Activated CD8-positive, alpha-beta T cell treated with anti-CD3 and anti-CD28 coated beads, Interleukin-2, amount 10 ng/mL, durations not matched to agents 7 days and 5 days (primary cell): Measurements from ENCODE around the gene ATP1B1. TPM values are rescaled to one million over a fixed set of nuclear protein-coding genes. Genes with fewer than 3 reads are reported as not detected.

Experiments
- ATAC-seq: fragments of 150-1000 bp; cut with Tn5 transposase; one replicate; pipeline ENCODE4 v1.10.0; 2021; ENCODE audit warnings: moderate library complexity
- CTCF ChIA-PET: fragments of 350-600 bp; sonication (Branson Sonifier 250); formaldehyde crosslinking; loops from one replicate; lab custom pipeline; 2021; ENCODE audit warnings: antibody characterized with exemption; lab: Charles Lee
- POLR2A ChIA-PET: fragments of 350-600 bp; sonication (Branson Sonifier 250); formaldehyde crosslinking; loops from one replicate; lab custom pipeline; 2021; ENCODE audit warnings: antibody characterized with exemption; lab: Charles Lee
- DNase-seq: peaks from one replicate; pipeline ENCODE4 v3.0.0-alpha.2; 2020
- H3K27ac Mint-ChIP-seq: one replicate; pipeline ENCODE4 v1.8.0; 2021; ENCODE audit warnings: mild to moderate bottlenecking, mixed read lengths
- H3K27me3 Mint-ChIP-seq: one replicate; pipeline ENCODE4 v1.8.0; 2021; ENCODE audit warnings: low read depth, mixed read lengths
- H3K36me3 Mint-ChIP-seq: one replicate; pipeline ENCODE4 v1.8.0; 2021; ENCODE audit warnings: low read depth, mixed read lengths
- H3K4me1 Mint-ChIP-seq: one replicate; pipeline ENCODE4 v1.8.0; 2021; ENCODE audit warnings: low read depth, mixed read lengths
- H3K4me3 Mint-ChIP-seq: one replicate; pipeline ENCODE4 v1.8.0; 2021; ENCODE audit warnings: mild to moderate bottlenecking, mixed read lengths
- H3K9me3 Mint-ChIP-seq: one replicate; pipeline ENCODE4 v1.8.0; 2022; ENCODE audit warnings: mixed read lengths; ENCODE audit not compliant: insufficient read depth
- total RNA-seq, 2 experiments: library from RNA; stranded (reverse); gene quantifications; one replicate each; pipeline ENCODE4 v1.2.3, GENCODE V29; 2021

The ATP1B1 gene
- total RNA-seq, 2 experiments from 2014 or later: 10.7 to 12.0 TPM

DNA sequence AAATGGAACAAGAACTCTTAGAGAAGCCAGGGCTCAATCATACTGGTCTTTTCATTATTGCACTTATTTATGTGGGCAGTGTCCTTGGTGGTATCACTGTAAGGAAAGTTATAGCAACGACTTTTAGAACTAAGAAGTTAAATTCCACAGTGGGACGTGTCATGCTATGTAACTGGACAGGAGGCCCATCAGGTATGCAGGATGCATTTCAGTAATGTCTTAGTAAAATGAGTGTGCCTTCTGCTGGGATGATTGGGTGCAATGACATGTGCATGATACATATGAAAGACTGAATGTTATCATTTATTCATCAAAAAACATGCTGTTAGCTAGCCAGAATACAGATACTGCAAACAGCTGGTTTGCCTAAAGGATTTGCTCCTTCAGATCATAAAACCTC is 6.9 kb upstream of the ATP1B1 start:
- H3K27ac Mint-ChIP-seq: no peak overlapping the region
- CTCF ChIA-PET: no interaction called here

DNA sequence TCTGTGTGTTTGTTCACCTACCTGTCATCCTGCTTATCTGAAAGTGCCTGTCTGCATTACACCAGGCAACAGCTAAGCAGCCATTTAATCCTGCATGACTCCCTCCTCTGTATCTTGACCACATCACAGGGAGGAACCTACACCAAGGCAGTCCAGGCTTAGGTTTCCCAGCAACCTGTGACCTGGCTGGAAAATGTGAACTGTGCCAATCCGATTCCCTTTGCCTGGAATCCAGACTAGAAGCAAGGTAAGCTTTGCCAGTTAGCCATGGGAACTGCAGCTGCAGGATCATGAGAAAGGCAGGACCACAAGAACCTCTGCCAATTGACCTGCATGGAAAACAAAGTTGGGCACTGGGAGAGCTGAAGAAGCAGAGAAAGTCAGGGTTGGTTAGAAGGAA is 6.3 kb upstream of the ATP1B1 start:
- peaks cover 5% of the 10 kb centered on the region for H3K9me3 Mint-ChIP-seq
- no peak overlapping the region for H3K4me3 Mint-ChIP-seq
- H3K4me1 Mint-ChIP-seq: peaks cover 5% of the 10 kb centered on the region
- H3K27ac Mint-ChIP-seq: no peak overlapping the region
- H3K36me3 Mint-ChIP-seq: no peaks in the 10 kb centered on the region
- ATAC-seq: no peak
- H3K27me3 Mint-ChIP-seq: peaks cover 16% of the 10 kb centered on the region
- no peak for DNase-seq
- CTCF ChIA-PET: no interaction called here
- POLR2A ChIA-PET: no interaction called here

More for the DNA sequence above, 6.9 kb upstream of the ATP1B1 start:
- Mint-ChIP-seq H3K4me3 (no peak overlapping the region), H3K36me3 (no peaks in the 10 kb centered on the region), H3K4me1 (no peaks in the 10 kb centered on the region), H3K9me3 (peaks cover 5% of the 10 kb centered on the region), H3K27me3 (peaks cover 16% of the 10 kb centered on the region)
- ATAC-seq (no peak), DNase-seq (no peak)
- POLR2A ChIA-PET: no interaction called here

DNA sequence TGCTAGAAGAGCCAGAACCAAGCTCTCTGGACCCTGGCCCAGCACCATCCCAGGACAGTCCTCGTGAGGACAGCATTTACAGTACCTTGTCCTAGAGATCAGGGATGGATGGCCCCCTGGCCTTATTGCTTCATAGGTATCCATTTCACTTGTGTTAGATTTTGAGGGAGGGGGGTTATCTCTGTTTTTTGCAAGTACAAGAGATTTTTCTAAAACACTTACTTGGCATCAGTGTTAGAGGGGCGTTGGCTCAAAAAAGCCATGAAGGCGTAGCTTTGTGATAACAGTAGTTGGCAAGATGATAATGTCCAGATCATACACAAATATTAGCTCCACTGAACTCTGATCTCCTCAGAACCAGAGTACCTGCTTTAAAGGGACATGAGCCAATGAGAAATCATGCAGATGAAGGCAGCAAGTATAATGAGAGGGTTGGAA is 5.8 kb upstream of the ATP1B1 start:
- CTCF ChIA-PET: interaction anchor here (0.8 to 1.2 kb wide), 2 partner anchors 9 to 10 kb away, joined by 3 to 4 read pairs; no protein-coding TSS in a partner anchor
- H3K4me1 Mint-ChIP-seq: peaks cover 8% of the 10 kb centered on the region

GRCh38 chr1:169102567-169102966 is 3.9 kb upstream of the ATP1B1 start:
- H3K4me1 Mint-ChIP-seq: peaks cover 12% of the 10 kb centered on the region
- CTCF ChIA-PET: no interaction called here

More for the DNA sequence above, 5.8 kb upstream of the ATP1B1 start:
- DNase-seq (no peak), ATAC-seq (no peak)
- H3K27me3 Mint-ChIP-seq: peaks cover 17% of the 10 kb centered on the region
- no peak overlapping the region for H3K4me3 Mint-ChIP-seq
- H3K27ac Mint-ChIP-seq: no peak overlapping the region
- H3K36me3 Mint-ChIP-seq: no peaks in the 10 kb centered on the region
- POLR2A ChIA-PET: no interaction called here
- peaks cover 5% of the 10 kb centered on the region for H3K9me3 Mint-ChIP-seq

DNA sequence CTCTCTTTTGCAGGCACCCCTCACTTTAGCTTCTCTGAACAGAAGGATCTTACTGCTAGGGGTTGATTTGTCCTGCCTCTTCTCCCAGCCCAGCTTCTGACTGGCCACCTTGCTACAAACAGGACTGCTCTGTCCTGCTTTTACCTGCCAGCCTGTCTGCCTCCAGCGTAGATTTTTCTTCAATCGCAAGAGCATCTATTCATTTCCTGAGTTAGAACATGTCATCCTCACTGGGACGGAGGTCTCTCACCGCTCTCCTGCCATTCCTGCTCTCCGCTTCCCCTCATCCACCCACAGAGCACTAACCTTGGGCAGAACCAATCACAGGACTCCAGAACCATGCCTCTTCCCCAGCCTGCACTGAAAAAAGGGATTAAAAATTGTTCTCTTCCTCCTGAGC is 3.5 kb upstream of the ATP1B1 start:
- Mint-ChIP-seq H3K27ac (no peak overlapping the region), H3K36me3 (peaks cover 5% of the 10 kb centered on the region), H3K4me1 (peaks cover 16% of the 10 kb centered on the region), H3K9me3 (no peaks in the 10 kb centered on the region), H3K27me3 (peaks cover 22% of the 10 kb centered on the region), H3K4me3 (no peak overlapping the region)
- ChIA-PET CTCF (no interaction called here), POLR2A (no interaction called here)
- ATAC-seq: no peak
- DNase-seq: no peak

More at GRCh38 chr1:169102567-169102966, 3.9 kb upstream of the ATP1B1 start:
- no peak overlapping the region for H3K4me3 Mint-ChIP-seq
- H3K27ac Mint-ChIP-seq: no peak overlapping the region
- peaks cover 3% of the 10 kb centered on the region for H3K36me3 Mint-ChIP-seq
- peaks cover 22% of the 10 kb centered on the region for H3K27me3 Mint-ChIP-seq
- H3K9me3 Mint-ChIP-seq: no peaks in the 10 kb centered on the region
- DNase-seq (no peak), ATAC-seq (no peak)
- POLR2A ChIA-PET: no interaction called here

DNA sequence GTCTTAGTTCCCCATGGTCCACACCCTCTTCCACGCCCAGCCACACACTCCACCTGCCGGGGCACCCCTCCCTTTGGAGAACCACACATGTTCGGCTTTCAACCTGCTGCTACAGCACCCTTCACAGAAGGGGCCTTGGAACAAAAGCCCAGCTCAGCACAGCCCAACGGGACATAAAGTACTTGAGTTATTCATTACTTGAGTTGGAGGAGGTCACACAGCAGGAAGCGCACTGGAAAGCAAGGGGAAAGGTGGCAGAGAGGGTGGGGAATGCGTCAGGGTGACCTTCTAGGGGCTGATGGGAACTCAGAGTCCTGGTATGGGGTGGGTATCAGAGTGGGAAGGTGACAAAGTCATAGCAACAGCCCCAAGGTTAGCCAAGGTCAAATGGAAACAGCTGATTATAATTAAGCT is 3.0 kb upstream of the ATP1B1 start:
- Mint-ChIP-seq H3K9me3 (no peaks in the 10 kb centered on the region), H3K27ac (no peak overlapping the region), H3K27me3 (peaks cover 22% of the 10 kb centered on the region), H3K4me1 (peaks cover 21% of the 10 kb centered on the region), H3K4me3 (no peak overlapping the region), H3K36me3 (peaks cover 10% of the 10 kb centered on the region)
- no peak for ATAC-seq
- ChIA-PET POLR2A (no interaction called here), CTCF (interaction anchor here (1.1 to 2.0 kb wide), 3 partner anchors 9 to 246 kb away, joined by 3 to 8 read pairs (median 6); no protein-coding TSS in a partner anchor)
- DNase-seq: no peak

DNA sequence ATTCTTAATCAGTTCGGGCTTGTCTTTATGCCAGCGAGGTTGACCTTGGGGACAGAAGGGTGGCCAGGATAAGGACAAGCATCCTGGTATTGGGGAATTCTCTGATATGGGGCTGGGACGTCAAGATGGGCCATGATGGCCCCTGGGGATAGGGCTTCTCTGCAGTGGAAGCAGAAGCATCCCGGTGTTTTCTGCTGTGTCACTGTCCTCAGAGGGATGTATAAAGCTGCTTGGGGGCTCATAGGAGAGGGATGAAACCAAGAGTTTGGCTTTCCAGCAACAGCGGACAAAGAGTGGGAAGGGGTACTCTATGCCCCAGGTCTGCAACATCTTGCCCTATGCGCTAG is 1.4 kb upstream of the ATP1B1 start:
- Mint-ChIP-seq H3K4me1 (peaks cover 36% of the 10 kb centered on the region), H3K4me3 (peak overlapping the region; percentile 76), H3K36me3 (peaks cover 10% of the 10 kb centered on the region), H3K27ac (no peak overlapping the region), H3K9me3 (no peaks in the 10 kb centered on the region), H3K27me3 (peaks cover 20% of the 10 kb centered on the region)
- ChIA-PET POLR2A (no interaction called here), CTCF (interaction anchor here (2.0 kb wide), 1 partner anchor 11 kb away, joined by 8 read pairs; no protein-coding TSS in a partner anchor)
- ATAC-seq (no peak), DNase-seq (no peak)

- Mint-ChIP-seq H3K9me3 (no peaks in the 10 kb centered on the region), H3K27me3 (peaks cover 16% of the 10 kb centered on the region), H3K4me3 (peak overlapping the region; percentile 76), H3K36me3 (peaks cover 12% of the 10 kb centered on the region), H3K27ac (no peak overlapping the region), H3K4me1 (peaks cover 41% of the 10 kb centered on the region)
- POLR2A ChIA-PET: no interaction called here
- CTCF ChIA-PET: interaction anchor here (0.8 to 1.0 kb wide), 2 partner anchors 254 to 499 kb away, joined by 3 to 4 read pairs; no protein-coding TSS in a partner anchor
- ATAC-seq: peak; percentile 35
- peak; percentile 49 for DNase-seq
Measured at GRCh38 chr1:169105434-169106094, 926 bp upstream of the ATP1B1 start.

DNA sequence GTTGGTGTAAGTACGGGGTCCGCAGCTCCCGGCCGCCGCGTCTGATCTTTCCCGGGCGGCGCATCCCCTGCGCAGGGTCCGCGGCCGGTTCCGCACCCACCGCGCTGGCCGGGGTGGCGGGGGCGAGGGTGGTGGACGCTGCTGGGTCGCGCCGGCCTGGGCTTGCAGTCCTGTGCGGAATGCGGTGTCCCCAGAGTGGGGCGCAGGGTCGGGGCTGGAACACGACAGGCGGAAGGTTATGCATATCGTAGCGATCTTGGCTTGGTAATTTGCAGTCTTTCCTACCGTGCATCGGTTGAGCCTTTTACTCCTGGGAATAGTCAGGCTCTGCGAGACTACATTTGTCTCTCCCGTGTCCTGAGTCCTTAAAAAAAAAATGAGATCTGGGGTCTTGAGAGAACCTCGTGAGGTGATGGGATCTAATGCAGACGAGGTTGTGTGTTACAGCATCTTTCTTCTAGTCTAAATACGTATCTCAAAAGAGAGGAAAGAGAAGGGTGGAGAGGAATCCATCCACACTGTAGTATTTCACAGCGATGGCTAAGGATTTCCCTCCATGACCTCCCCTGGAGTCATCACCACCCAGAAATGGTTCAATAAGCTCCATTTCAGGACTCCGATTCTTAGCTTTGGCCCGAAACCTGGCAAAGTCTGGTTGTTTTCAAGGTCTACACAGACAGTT is 572 bp downstream of the ATP1B1 start:
- H3K4me1 Mint-ChIP-seq: peaks cover 43% of the 10 kb centered on the region
- H3K27ac Mint-ChIP-seq: peak overlapping the region; percentile 13
- peak overlapping the region; percentile 77 for H3K4me3 Mint-ChIP-seq
- ATAC-seq: peak; percentile 1
- DNase-seq: no peak
- ChIA-PET POLR2A (interaction anchor here (0.5 to 0.8 kb wide), 3 partner anchors 22 to 583 kb away, joined by 3 to 4 read pairs (median 3); no protein-coding TSS in a partner anchor), CTCF (interaction anchor here (0.6 to 2.0 kb wide), 9 partner anchors 11 to 764 kb away, joined by 3 to 10 read pairs (median 4); no protein-coding TSS in a partner anchor)
- H3K27me3 Mint-ChIP-seq: peaks cover 10% of the 10 kb centered on the region
- H3K36me3 Mint-ChIP-seq: peaks cover 15% of the 10 kb centered on the region
- no peaks in the 10 kb centered on the region for H3K9me3 Mint-ChIP-seq

GRCh38 chr1:169107603-169108208 is 1.2 kb downstream of the ATP1B1 start:
- POLR2A ChIA-PET: interaction anchor here (0.6 to 0.8 kb wide), 2 partner anchors 22 to 583 kb away, joined by 3 to 4 read pairs; no protein-coding TSS in a partner anchor
- Mint-ChIP-seq H3K36me3 (peaks cover 21% of the 10 kb centered on the region), H3K4me3 (peak overlapping the region; percentile 77), H3K27me3 (peaks cover 8% of the 10 kb centered on the region), H3K4me1 (peaks cover 43% of the 10 kb centered on the region), H3K9me3 (no peaks in the 10 kb centered on the region), H3K27ac (no peak overlapping the region)
- DNase-seq: no peak
- CTCF ChIA-PET: interaction anchor here (0.6 to 2.0 kb wide), 10 partner anchors 10 to 765 kb away, joined by 3 to 10 read pairs (median 4); no protein-coding TSS in a partner anchor
- no peak for ATAC-seq

- DNase-seq (no peak), ATAC-seq (no peak)
- Mint-ChIP-seq H3K4me1 (peaks cover 43% of the 10 kb centered on the region), H3K36me3 (peaks cover 23% of the 10 kb centered on the region), H3K9me3 (no peaks in the 10 kb centered on the region), H3K27ac (peak overlapping the region; percentile 5), H3K27me3 (peaks cover 8% of the 10 kb centered on the region), H3K4me3 (peak overlapping the region; percentile 77)
- CTCF ChIA-PET: interaction anchor here (0.7 to 2.0 kb wide), 7 partner anchors 240 to 766 kb away, joined by 3 to 10 read pairs (median 4); no protein-coding TSS in a partner anchor
- POLR2A ChIA-PET: no interaction called here
Measured at GRCh38 chr1:169108223-169108622, 1.7 kb downstream of the ATP1B1 start.
